GM18951 (cell line): ENCODE measurements around the gene PDE4C.

ENCODE experiments used
- POLR2A ChIP-seq: IDR thresholded peaks from 4 replicates; pipeline ENCODE4 v1.6.1; 2011; ENCODE audit warnings: mild to moderate bottlenecking; ENCODE audit not compliant: insufficient read length, insufficient read depth; ENCODE audit errors: extremely low read depth
- in situ Hi-C: fragments of 300-500 bp; cut with MboI; formaldehyde crosslinking; loops from one replicate; pipeline ENCODE4 v1.12.0; 2022; ENCODE audit warnings: low sequenced_read_pairs, mixed read lengths, inconsistent platforms; ENCODE audit not compliant: unreplicated experiment

PDE4C gene

GRCh38 chr19:18225702-18226468, at the start of gene PDE4C:
TSS of gene PDE4C (minus strand) at chr19:18226438. CDS start at chr19:18226415, 23 bp downstream.
- TF ChIP-seq POLR2A, result no peak
- in situ Hi-C loops, result no loop called here

- in situ Hi-C loops, result loop anchor here (5.0 kb wide), 1 partner anchor 52 kb away; no protein-coding TSS in a partner anchor
- TF ChIP-seq POLR2A, result no peak
Observed at GRCh38 chr19:18274781-18275356, 48.6 kb upstream of the PDE4C start.

GRCh38 chr19:18274219-18274780, 48.1 kb upstream of the PDE4C start, which contains the start of gene IQCN:
TSS of gene IQCN (minus strand) at chr19:18274452. CDS start at chr19:18269478, 4,974 bp downstream.
- no peak for TF ChIP-seq POLR2A
- in situ Hi-C loops, result no loop called here

GRCh38 chr19:18273561-18274218, 47.5 kb upstream of the PDE4C start:
- in situ Hi-C loops, result no loop called here
- TF ChIP-seq POLR2A, result no peak

- TF ChIP-seq POLR2A, result no peak
- in situ Hi-C loops, result no loop called here
Observed at GRCh38 chr19:18271433-18271841, 45.2 kb upstream of the PDE4C start.

- TF ChIP-seq POLR2A, result no peak
- in situ Hi-C loops, result no loop called here
Observed at GRCh38 chr19:18270326-18270725, 44.1 kb upstream of the PDE4C start.

GRCh38 chr19:18269070-18269723, 43.0 kb upstream of the PDE4C start:
- no peak for TF ChIP-seq POLR2A
- in situ Hi-C loops, result no loop called here

- in situ Hi-C loops, result no loop called here
- TF ChIP-seq POLR2A, result no peak
Observed at GRCh38 chr19:18266771-18267686, 40.8 kb upstream of the PDE4C start.

GRCh38 chr19:18265582-18265981, 39.3 kb upstream of the PDE4C start:
- in situ Hi-C loops, result no loop called here
- no peak for TF ChIP-seq POLR2A

- TF ChIP-seq POLR2A, result no peak
- in situ Hi-C loops, result no loop called here
Observed at GRCh38 chr19:18264971-18265540, 38.8 kb upstream of the PDE4C start.

GRCh38 chr19:18264137-18264854, 38.1 kb upstream of the PDE4C start:
- TF ChIP-seq POLR2A, result no peak
- in situ Hi-C loops, result no loop called here
